PC-9 (cell line): ENCODE measurements around the gene SYNGR2. TPM values are rescaled to one million over a fixed set of nuclear protein-coding genes. Genes with fewer than 3 reads are reported as not detected.

Experiments
- BruUV-seq: library from RNA; stranded (reverse); fragments of 400-500 nt; replicated peaks from 2 replicates; lab custom pipeline; 2021; lab: Mats Ljungman, UMichigan
- CTCF ChIA-PET: fragments of 300-600 bp; sonication (Branson Sonifier 250); formaldehyde crosslinking; loops from one replicate; lab custom pipeline; 2022; ENCODE audit warnings: antibody characterized with exemption; lab: Charles Lee
- POLR2A ChIA-PET: fragments of 300-600 bp; sonication (Branson Sonifier 250); formaldehyde crosslinking; loops from one replicate; lab custom pipeline; 2022; ENCODE audit warnings: antibody characterized with exemption; ENCODE audit not compliant: unreplicated experiment; lab: Charles Lee
- DNase-seq, 2 experiments: peaks; one replicate each; pipeline versions ENCODE4 v3.0.0 to v3.0.0-alpha.2; 2015 to 2022; ENCODE audit warnings: mixed read lengths in 1 of 2
- H2AFZ ChIP-seq: fragments of 200-600 bp; sonication (generic); 2 replicates; pipeline ENCODE4 v1.8.1; 2017; ENCODE audit warnings: antibody characterized with exemption
- H3F3A ChIP-seq: fragments of 200-600 bp; sonication (generic); 2 replicates; pipeline ENCODE4 v1.8.1; 2017; ENCODE audit warnings: antibody characterized with exemption, mild to moderate bottlenecking, low read depth; ENCODE audit not compliant: insufficient read depth
- H3K27ac ChIP-seq: fragments of 200-600 bp; sonication (generic); 2 replicates; pipeline ENCODE4 v1.6.1; 2016; ENCODE audit warnings: mixed run types
- H3K27me3 ChIP-seq: fragments of 200-600 bp; sonication (generic); 2 replicates; pipeline ENCODE4 v1.6.1; 2016; ENCODE audit warnings: low read depth, mixed run types; ENCODE audit not compliant: insufficient read depth
- H3K36me3 ChIP-seq: fragments of 200-600 bp; sonication (generic); 2 replicates; pipeline ENCODE4 v1.6.1; 2016; ENCODE audit warnings: low read depth, mixed run types
- H3K4me1 ChIP-seq: fragments of 200-600 bp; sonication (generic); replicated peaks from 2 replicates; pipeline ENCODE4 v1.6.1; 2016; ENCODE audit warnings: mixed run types; ENCODE audit not compliant: insufficient read depth
- H3K4me2 ChIP-seq: fragments of 200-600 bp; sonication (generic); 2 replicates; pipeline ENCODE4 v1.6.1; 2017; ENCODE audit warnings: mixed run types
- H3K4me3 ChIP-seq: fragments of 200-600 bp; sonication (generic); 2 replicates; pipeline ENCODE4 v1.6.1; 2016; ENCODE audit warnings: mixed run types
- H3K79me2 ChIP-seq: fragments of 200-600 bp; sonication (generic); 2 replicates; pipeline ENCODE4 v1.6.1; 2017; ENCODE audit warnings: low read depth, mixed run types
- H3K9me2 ChIP-seq: fragments of 200-600 bp; sonication (generic); 2 replicates; pipeline ENCODE4 v1.8.1; 2017; ENCODE audit warnings: mild to moderate bottlenecking; ENCODE audit not compliant: insufficient read depth
- H3K9me3 ChIP-seq: fragments of 200-600 bp; sonication (generic); 2 replicates; pipeline ENCODE4 v1.8.1; 2016; ENCODE audit warnings: low read depth; ENCODE audit not compliant: insufficient read depth
- H4K20me1 ChIP-seq: fragments of 200-600 bp; sonication (generic); 2 replicates; pipeline ENCODE4 v1.8.1; 2017; ENCODE audit not compliant: insufficient read depth
- CTCF ChIP-seq: fragments of 200-600 bp; sonication (generic); conservative IDR thresholded peaks from 2 replicates; pipeline ENCODE4 v1.6.1; 2017; ENCODE audit warnings: mixed run types, antibody characterized with exemption, mild to moderate bottlenecking, moderate library complexity
- EZH2 ChIP-seq: fragments of 200-600 bp; sonication (generic); IDR thresholded peaks from 2 replicates; pipeline ENCODE4 v1.8.0; 2017; ENCODE audit warnings: antibody characterized with exemption, low read depth
- intact Hi-C: fragments of 100-400 bp; cut with micrococcal nuclease; formaldehyde crosslinking; loops from one replicate; pipeline ENCODE4 v1.10.0; 2022; ENCODE audit not compliant: unreplicated experiment
- total RNA-seq: library from RNA; stranded (reverse); gene quantifications from 2 replicates; pipeline ENCODE4 v1.2.3, GENCODE V29; 2021

The SYNGR2 gene
- total RNA-seq, 1 experiment from 2014 or later: 91.9 TPM

- no peak overlapping the region for H2AFZ ChIP-seq
- no peaks in the 10 kb centered on the region for H4K20me1 ChIP-seq
- POLR2A ChIA-PET: no interaction called here
- no TSS peak for BruUV-seq
- TF ChIP-seq EZH2 (no peak), CTCF (no peak)
- no peak overlapping the region for H3K4me2 ChIP-seq
- H3K4me1 ChIP-seq: no peaks in the 10 kb centered on the region
- no peak overlapping the region for H3K4me3 ChIP-seq
- no peaks in the 10 kb centered on the region for H3K36me3 ChIP-seq
- no peaks in the 10 kb centered on the region for H3F3A ChIP-seq
- no peak overlapping the region for H3K27ac ChIP-seq
- no peaks in the 10 kb centered on the region for H3K9me2 ChIP-seq
- H3K79me2 ChIP-seq: no peaks in the 10 kb centered on the region
- intact Hi-C loops: no loop called here
- H3K9me3 ChIP-seq: no peaks in the 10 kb centered on the region
- no peak for DNase-seq
- CTCF ChIA-PET: interaction anchor here (0.7 kb wide), 1 partner anchor 123 kb away, joined by 6 read pairs; no protein-coding TSS in a partner anchor
- no peaks in the 10 kb centered on the region for H3K27me3 ChIP-seq
Measured at GRCh38 chr17:78206298-78206697, 37.9 kb downstream of the SYNGR2 start.

- Histone ChIP-seq H3K79me2 (no peaks in the 10 kb centered on the region), H3K4me3 (no peak overlapping the region), H3K27me3 (no peaks in the 10 kb centered on the region), H3K4me2 (no peak overlapping the region), H3K36me3 (no peaks in the 10 kb centered on the region), H3K9me3 (no peaks in the 10 kb centered on the region), H3F3A (no peaks in the 10 kb centered on the region), H4K20me1 (no peaks in the 10 kb centered on the region), H3K9me2 (no peaks in the 10 kb centered on the region), H2AFZ (no peak overlapping the region), H3K27ac (no peak overlapping the region), H3K4me1 (no peaks in the 10 kb centered on the region)
- no TSS peak for BruUV-seq
- POLR2A ChIA-PET: no interaction called here
- CTCF ChIA-PET: no interaction called here
- DNase-seq: no peak
- TF ChIP-seq CTCF: no peak
- no peak for TF ChIP-seq EZH2
- intact Hi-C loops: no loop called here
Measured at GRCh38 chr17:78208486-78208885, 40.1 kb downstream of the SYNGR2 start.

GRCh38 chr17:78210111-78210510 lies 41.7 kb downstream of the SYNGR2 start:
- ChIA-PET CTCF (no interaction called here), POLR2A (no interaction called here)
- Histone ChIP-seq H3F3A (no peaks in the 10 kb centered on the region), H3K4me2 (no peak overlapping the region), H3K27me3 (no peaks in the 10 kb centered on the region), H4K20me1 (no peaks in the 10 kb centered on the region), H3K9me2 (no peaks in the 10 kb centered on the region), H2AFZ (no peak overlapping the region), H3K36me3 (no peaks in the 10 kb centered on the region), H3K4me3 (no peak overlapping the region), H3K79me2 (peaks cover 10% of the 10 kb centered on the region), H3K4me1 (0 out of 2 replicates have a peak, but pooled peaks cover 3% of the 10 kb centered on the region), H3K9me3 (no peaks in the 10 kb centered on the region), H3K27ac (no peak overlapping the region)
- TF ChIP-seq EZH2: no peak
- TF ChIP-seq CTCF: no peak
- intact Hi-C loops: no loop called here
- no TSS peak for BruUV-seq
- DNase-seq: no peak
